ENCODE measurements around the gene PPP4R1.

PPP4R1 gene

GRCh38 chr18:9594823-9595596 is 19.3 kb downstream of the PPP4R1 start:
- no peak for DNase-seq (ENCODE audit: low read depth in 2 of 2)

- no peak for DNase-seq (ENCODE audit: low read depth in 2 of 2)
Measured at GRCh38 chr18:9587924-9588323, 26.4 kb downstream of the PPP4R1 start.

GRCh38 chr18:9586814-9587213 is 27.5 kb downstream of the PPP4R1 start:
- DNase-seq (ENCODE audit: low read depth in 2 of 2), result no peak

GRCh38 chr18:9581667-9582066 is 32.7 kb downstream of the PPP4R1 start:
- DNase-seq (ENCODE audit: low read depth in 2 of 2), result no peak

GRCh38 chr18:9578306-9578705 is 36.1 kb downstream of the PPP4R1 start:
- no peak for DNase-seq (ENCODE audit: low read depth in 2 of 2)

- DNase-seq (ENCODE audit: low read depth in 2 of 2), result no peak
Measured at GRCh38 chr18:9577361-9577760, 37.0 kb downstream of the PPP4R1 start.

- no peak for DNase-seq (ENCODE audit: low read depth in 2 of 2)
Measured at GRCh38 chr18:9575558-9575957, 38.8 kb downstream of the PPP4R1 start.

- no peak for DNase-seq (ENCODE audit: low read depth in 2 of 2)
Measured at GRCh38 chr18:9574473-9575115, 39.8 kb downstream of the PPP4R1 start.

GRCh38 chr18:9571546-9571945 is 42.8 kb downstream of the PPP4R1 start:
- no peak for DNase-seq (ENCODE audit: low read depth in 2 of 2)

GRCh38 chr18:9570255-9570654 is 44.1 kb downstream of the PPP4R1 start:
- DNase-seq (ENCODE audit: low read depth in 2 of 2), result no peak

- DNase-seq (ENCODE audit: low read depth in 2 of 2), result no peak
Measured at GRCh38 chr18:9569178-9569577, 45.2 kb downstream of the PPP4R1 start.

GRCh38 chr18:9568186-9568585 is 46.2 kb downstream of the PPP4R1 start:
- DNase-seq (ENCODE audit: low read depth in 2 of 2), result no peak

- DNase-seq (ENCODE audit: low read depth in 2 of 2), result no peak
Measured at GRCh38 chr18:9565407-9565806, 49.0 kb downstream of the PPP4R1 start.

- DNase-seq (ENCODE audit: low read depth in 2 of 2), result no peak
Measured at GRCh38 chr18:9563331-9563730, 51.0 kb downstream of the PPP4R1 start.

- no peak for DNase-seq (ENCODE audit: low read depth in 2 of 2)
Measured at GRCh38 chr18:9562584-9562983, 51.8 kb downstream of the PPP4R1 start.

- no peak for DNase-seq (ENCODE audit: low read depth in 2 of 2)
Measured at GRCh38 chr18:9561759-9562158, 52.6 kb downstream of the PPP4R1 start.

- no peak for DNase-seq (ENCODE audit: low read depth in 2 of 2)
Measured at GRCh38 chr18:9559253-9559652, 55.1 kb downstream of the PPP4R1 start.

GRCh38 chr18:9558387-9559064 is 55.8 kb downstream of the PPP4R1 start:
- DNase-seq (ENCODE audit: low read depth in 2 of 2), result no peak

- no peak for DNase-seq (ENCODE audit: low read depth in 2 of 2)
Measured at GRCh38 chr18:9557250-9557943, 57.0 kb downstream of the PPP4R1 start.

GRCh38 chr18:9552616-9553015 is 61.7 kb downstream of the PPP4R1 start:
- no peak for DNase-seq (ENCODE audit: low read depth in 2 of 2)

- no peak for DNase-seq (ENCODE audit: low read depth in 2 of 2)
Measured at GRCh38 chr18:9552191-9552590, 62.2 kb downstream of the PPP4R1 start.

- DNase-seq (ENCODE audit: low read depth in 2 of 2), result no peak
Measured at GRCh38 chr18:9550429-9550828, 63.9 kb downstream of the PPP4R1 start.

Measured in activated CD8-positive, alpha-beta memory T cell treated with anti-CD3 and anti-CD28 coated beads for 4 hours (primary cell).